ENCODE measurements around the gene MYOM3.

Gene MYOM3

DNA sequence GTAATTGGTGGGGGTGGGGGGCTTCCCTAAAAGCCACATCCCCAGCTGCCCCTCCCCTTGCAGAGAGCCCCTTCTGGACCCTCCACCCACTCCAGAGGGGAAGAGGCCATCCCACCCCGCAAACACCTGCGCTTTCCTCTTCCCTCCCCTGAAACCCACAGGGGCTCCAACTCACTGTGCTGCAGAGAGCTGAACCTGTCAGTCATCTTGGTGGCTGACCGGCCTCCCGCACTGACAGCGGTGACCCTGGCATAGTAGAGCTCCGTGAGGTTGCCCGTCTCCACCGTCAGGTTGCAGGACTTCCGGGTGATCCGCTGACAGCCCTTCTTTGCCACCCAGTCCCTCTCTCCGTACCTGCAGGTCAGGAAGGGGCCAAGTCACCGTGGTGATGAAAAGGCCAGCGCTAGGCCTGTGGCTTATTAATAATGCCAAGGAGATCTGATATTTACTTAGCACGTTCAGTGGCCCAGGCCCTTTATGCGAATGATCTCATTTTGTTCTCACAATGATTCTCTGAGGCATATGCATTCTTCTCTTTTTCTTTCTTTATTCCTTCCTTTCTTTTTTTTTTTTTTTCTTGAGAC lies 25.1 kb upstream of the MYOM3 start:
- Histone ChIP-seq H3K4me1 (ENCODE audit: control insufficient read depth, insufficient read depth, low read length) (0 out of 2 replicates have a peak, but pooled peaks cover 5% of the 10 kb centered on the region), H3K36me3 (ENCODE audit: control insufficient read depth, insufficient read depth, low read length) (no peaks in the 10 kb centered on the region), H3K9ac (ENCODE audit: low read depth, low read length) (no peak overlapping the region), H3K27ac (ENCODE audit: low read depth, low read length) (no peak overlapping the region), H3K9me3 (ENCODE audit: control insufficient read depth, insufficient read depth, low read length) (no peaks in the 10 kb centered on the region), H3K4me3 (ENCODE audit: low read depth, low read length) (no peak overlapping the region), H3K27me3 (ENCODE audit: control insufficient read depth, insufficient read depth, low read length) (no peaks in the 10 kb centered on the region)

GRCh38 chr1:24134376-24134775 lies 22.4 kb upstream of the MYOM3 start:
- H3K27me3 ChIP-seq (ENCODE audit: control insufficient read depth, insufficient read depth, low read length), result no peaks in the 10 kb centered on the region
- H3K9me3 ChIP-seq (ENCODE audit: control insufficient read depth, insufficient read depth, low read length), result 0 out of 2 replicates have a peak, but pooled peaks cover 2% of the 10 kb centered on the region
- no peaks in the 10 kb centered on the region for H3K36me3 ChIP-seq (ENCODE audit: control insufficient read depth, insufficient read depth, low read length)
- H3K9ac ChIP-seq (ENCODE audit: low read depth, low read length), result no peak overlapping the region
- no peak overlapping the region for H3K27ac ChIP-seq (ENCODE audit: low read depth, low read length)
- H3K4me1 ChIP-seq (ENCODE audit: control insufficient read depth, insufficient read depth, low read length), result 0 out of 2 replicates have a peak, but pooled peaks cover 5% of the 10 kb centered on the region
- no peak overlapping the region for H3K4me3 ChIP-seq (ENCODE audit: low read depth, low read length)

- H3K27ac ChIP-seq (ENCODE audit: low read depth, low read length), result no peak overlapping the region
- no peaks in the 10 kb centered on the region for H3K36me3 ChIP-seq (ENCODE audit: control insufficient read depth, insufficient read depth, low read length)
- H3K9ac ChIP-seq (ENCODE audit: low read depth, low read length), result no peak overlapping the region
- H3K4me3 ChIP-seq (ENCODE audit: low read depth, low read length), result no peak overlapping the region
- H3K27me3 ChIP-seq (ENCODE audit: control insufficient read depth, insufficient read depth, low read length), result no peaks in the 10 kb centered on the region
- H3K9me3 ChIP-seq (ENCODE audit: control insufficient read depth, insufficient read depth, low read length), result 0 out of 2 replicates have a peak, but pooled peaks cover 2% of the 10 kb centered on the region
- peaks cover 7% of the 10 kb centered on the region; the same call in 1 of the 2 replicates for H3K4me1 ChIP-seq (ENCODE audit: control insufficient read depth, insufficient read depth, low read length)
These were observed 21.9 kb upstream of the MYOM3 start for GRCh38 chr1:24133819-24134218.

DNA sequence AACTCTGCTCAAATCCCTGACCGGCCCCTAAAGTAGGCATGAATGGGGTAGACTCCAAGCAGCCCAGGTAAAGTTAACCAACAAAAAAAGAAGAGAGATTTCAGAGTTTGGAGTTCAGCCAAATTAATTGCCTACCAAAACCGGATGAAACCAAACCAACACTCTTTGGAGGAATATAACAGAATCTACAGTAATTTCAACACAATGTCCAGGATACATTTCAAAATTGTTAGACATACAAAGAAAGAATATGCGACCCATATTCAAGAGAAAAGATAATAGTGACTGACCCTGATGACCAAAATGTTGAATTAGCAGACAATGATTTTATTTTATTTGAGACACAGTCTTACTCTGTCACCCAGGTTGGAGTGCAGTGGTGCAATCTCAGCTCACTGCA lies 18.4 kb upstream of the MYOM3 start:
- H3K27me3 ChIP-seq (ENCODE audit: control insufficient read depth, insufficient read depth, low read length), result no peaks in the 10 kb centered on the region
- H3K4me3 ChIP-seq (ENCODE audit: low read depth, low read length), result no peak overlapping the region
- no peak overlapping the region for H3K9ac ChIP-seq (ENCODE audit: low read depth, low read length)
- H3K4me1 ChIP-seq (ENCODE audit: control insufficient read depth, insufficient read depth, low read length), result peaks cover 7% of the 10 kb centered on the region; the same call in 1 of the 2 replicates
- no peaks in the 10 kb centered on the region for H3K36me3 ChIP-seq (ENCODE audit: control insufficient read depth, insufficient read depth, low read length)
- H3K27ac ChIP-seq (ENCODE audit: low read depth, low read length), result no peak overlapping the region
- 0 out of 2 replicates have a peak, but pooled peaks cover 2% of the 10 kb centered on the region for H3K9me3 ChIP-seq (ENCODE audit: control insufficient read depth, insufficient read depth, low read length)

DNA sequence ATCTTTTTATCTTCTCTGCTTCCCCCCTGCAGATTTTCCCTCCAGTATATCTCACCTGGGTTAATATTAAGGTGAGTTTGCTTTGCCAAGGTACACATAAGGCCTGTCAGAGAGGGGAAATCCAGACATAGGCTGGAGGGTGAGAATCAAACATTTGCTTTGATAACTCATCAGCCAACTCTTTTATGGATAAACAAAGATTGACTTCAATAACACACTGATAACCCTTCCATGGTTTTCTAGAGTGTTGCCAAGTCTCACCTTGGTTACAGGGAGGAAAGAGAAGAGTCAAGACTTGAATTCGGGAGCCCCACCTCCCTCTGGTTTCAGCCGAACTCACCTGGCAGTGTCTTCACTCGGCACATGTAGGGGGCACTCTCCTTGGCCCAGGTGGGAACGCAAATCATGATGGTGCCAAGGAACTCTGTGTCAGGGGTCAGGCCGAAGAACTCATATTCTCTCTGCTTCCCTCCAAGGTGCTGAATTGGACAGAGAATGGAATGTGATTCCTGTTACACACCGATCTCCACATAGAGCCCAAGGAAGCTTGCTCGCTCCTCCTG lies 15.9 kb upstream of the MYOM3 start:
- Histone ChIP-seq H3K27me3 (ENCODE audit: control insufficient read depth, insufficient read depth, low read length) (no peaks in the 10 kb centered on the region), H3K9ac (ENCODE audit: low read depth, low read length) (no peak overlapping the region), H3K4me3 (ENCODE audit: low read depth, low read length) (no peak overlapping the region), H3K9me3 (ENCODE audit: control insufficient read depth, insufficient read depth, low read length) (0 out of 2 replicates have a peak, but pooled peaks cover 2% of the 10 kb centered on the region), H3K36me3 (ENCODE audit: control insufficient read depth, insufficient read depth, low read length) (no peaks in the 10 kb centered on the region), H3K4me1 (ENCODE audit: control insufficient read depth, insufficient read depth, low read length) (peaks cover 3% of the 10 kb centered on the region; the same call in 1 of the 2 replicates), H3K27ac (ENCODE audit: low read depth, low read length) (no peak overlapping the region)

GRCh38 chr1:24127134-24127800 lies 15.3 kb upstream of the MYOM3 start:
- H3K9me3 ChIP-seq (ENCODE audit: control insufficient read depth, insufficient read depth, low read length), result 0 out of 2 replicates have a peak, but pooled peaks cover 2% of the 10 kb centered on the region
- H3K9ac ChIP-seq (ENCODE audit: low read depth, low read length), result no peak overlapping the region
- H3K27me3 ChIP-seq (ENCODE audit: control insufficient read depth, insufficient read depth, low read length), result no peaks in the 10 kb centered on the region
- no peak overlapping the region for H3K27ac ChIP-seq (ENCODE audit: low read depth, low read length)
- H3K36me3 ChIP-seq (ENCODE audit: control insufficient read depth, insufficient read depth, low read length), result no peaks in the 10 kb centered on the region
- peaks cover 3% of the 10 kb centered on the region; the same call in 1 of the 2 replicates for H3K4me1 ChIP-seq (ENCODE audit: control insufficient read depth, insufficient read depth, low read length)
- no peak overlapping the region for H3K4me3 ChIP-seq (ENCODE audit: low read depth, low read length)

DNA sequence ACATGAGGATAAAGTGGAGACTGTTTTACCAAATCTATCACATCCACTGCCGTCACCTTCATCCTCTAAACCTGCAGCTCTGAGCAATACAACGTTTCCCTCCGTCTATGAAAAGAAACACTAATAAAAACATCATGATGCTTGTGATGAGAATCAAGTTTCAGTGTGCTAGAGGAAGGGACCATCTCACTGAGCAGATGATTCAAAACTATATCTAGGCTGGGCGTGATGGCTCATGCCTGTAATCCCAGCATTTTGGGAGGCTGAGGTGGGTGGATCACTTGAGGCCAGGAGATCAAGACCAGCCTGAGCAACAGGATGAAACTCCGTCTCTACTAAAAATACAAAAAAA lies 14.7 kb upstream of the MYOM3 start:
- peaks cover 3% of the 10 kb centered on the region; the same call in 1 of the 2 replicates for H3K4me1 ChIP-seq (ENCODE audit: control insufficient read depth, insufficient read depth, low read length)
- H3K27me3 ChIP-seq (ENCODE audit: control insufficient read depth, insufficient read depth, low read length), result no peaks in the 10 kb centered on the region
- no peak overlapping the region for H3K27ac ChIP-seq (ENCODE audit: low read depth, low read length)
- H3K4me3 ChIP-seq (ENCODE audit: low read depth, low read length), result no peak overlapping the region
- H3K9ac ChIP-seq (ENCODE audit: low read depth, low read length), result no peak overlapping the region
- 0 out of 2 replicates have a peak, but pooled peaks cover 2% of the 10 kb centered on the region for H3K9me3 ChIP-seq (ENCODE audit: control insufficient read depth, insufficient read depth, low read length)
- H3K36me3 ChIP-seq (ENCODE audit: control insufficient read depth, insufficient read depth, low read length), result no peaks in the 10 kb centered on the region

DNA sequence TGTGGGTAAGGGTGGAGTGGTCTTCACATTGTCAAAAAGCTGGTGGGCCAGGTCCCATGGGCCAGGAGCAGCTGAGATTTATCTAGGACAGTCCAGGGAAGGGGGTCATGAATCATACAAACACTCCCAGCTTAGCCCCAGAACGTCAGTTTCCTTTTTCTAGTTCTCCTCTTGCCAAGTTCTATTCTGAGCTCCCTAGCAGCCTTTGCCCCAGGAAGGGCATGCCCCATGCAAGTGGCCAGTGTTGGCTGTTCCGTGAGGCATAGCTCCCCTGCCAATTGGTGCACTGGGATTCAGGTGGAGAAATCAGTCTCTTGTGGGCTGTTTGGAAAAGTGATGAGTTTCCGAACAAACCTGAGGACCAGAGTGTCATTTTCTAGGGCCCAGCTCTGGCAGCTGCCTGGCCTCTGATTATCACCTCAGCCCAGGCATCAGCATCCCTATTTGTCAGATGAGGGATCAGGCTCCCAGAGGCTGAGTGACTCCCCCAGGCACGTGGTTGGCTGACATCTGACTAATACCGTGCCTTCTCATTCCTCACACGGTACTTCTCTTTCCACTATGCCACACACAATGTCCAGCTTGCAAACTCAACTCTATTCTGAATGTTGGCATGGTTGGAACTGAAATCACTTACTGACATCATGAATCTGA lies 14.2 kb upstream of the MYOM3 start:
- peaks cover 3% of the 10 kb centered on the region; the same call in 1 of the 2 replicates for H3K4me1 ChIP-seq (ENCODE audit: control insufficient read depth, insufficient read depth, low read length)
- H3K27me3 ChIP-seq (ENCODE audit: control insufficient read depth, insufficient read depth, low read length), result no peaks in the 10 kb centered on the region
- no peak overlapping the region for H3K4me3 ChIP-seq (ENCODE audit: low read depth, low read length)
- H3K9me3 ChIP-seq (ENCODE audit: control insufficient read depth, insufficient read depth, low read length), result 0 out of 2 replicates have a peak, but pooled peaks cover 2% of the 10 kb centered on the region
- H3K36me3 ChIP-seq (ENCODE audit: control insufficient read depth, insufficient read depth, low read length), result no peaks in the 10 kb centered on the region
- no peak overlapping the region for H3K9ac ChIP-seq (ENCODE audit: low read depth, low read length)
- H3K27ac ChIP-seq (ENCODE audit: low read depth, low read length), result no peak overlapping the region

DNA sequence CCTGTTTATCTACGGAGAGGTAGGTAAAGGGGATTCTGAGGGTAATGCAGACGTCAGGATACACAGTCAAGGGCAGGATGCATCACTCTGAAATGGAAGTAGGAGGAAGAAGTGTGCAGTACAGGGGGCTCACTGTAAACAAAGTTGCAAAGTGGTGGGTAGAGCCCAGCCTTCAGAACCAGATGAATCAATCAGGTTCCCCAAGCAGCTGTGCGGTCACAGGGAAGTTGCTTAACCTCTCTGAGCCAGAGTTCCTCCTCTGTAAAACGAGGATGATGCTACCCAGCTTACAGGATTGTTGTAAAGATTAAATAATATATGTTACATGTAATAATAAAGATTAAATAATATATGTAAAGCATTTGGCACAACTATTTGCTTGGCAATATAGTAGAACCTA lies 13.5 kb upstream of the MYOM3 start:
- 0 out of 2 replicates have a peak, but pooled peaks cover 2% of the 10 kb centered on the region for H3K9me3 ChIP-seq (ENCODE audit: control insufficient read depth, insufficient read depth, low read length)
- H3K27me3 ChIP-seq (ENCODE audit: control insufficient read depth, insufficient read depth, low read length), result no peaks in the 10 kb centered on the region
- H3K36me3 ChIP-seq (ENCODE audit: control insufficient read depth, insufficient read depth, low read length), result no peaks in the 10 kb centered on the region
- no peak overlapping the region for H3K4me3 ChIP-seq (ENCODE audit: low read depth, low read length)
- H3K27ac ChIP-seq (ENCODE audit: low read depth, low read length), result no peak overlapping the region
- peaks cover 3% of the 10 kb centered on the region; the same call in 1 of the 2 replicates for H3K4me1 ChIP-seq (ENCODE audit: control insufficient read depth, insufficient read depth, low read length)
- no peak overlapping the region for H3K9ac ChIP-seq (ENCODE audit: low read depth, low read length)

- Histone ChIP-seq H3K27ac (ENCODE audit: low read depth, low read length) (no peak overlapping the region), H3K9me3 (ENCODE audit: control insufficient read depth, insufficient read depth, low read length) (no peaks in the 10 kb centered on the region), H3K4me3 (ENCODE audit: low read depth, low read length) (no peak overlapping the region), H3K27me3 (ENCODE audit: control insufficient read depth, insufficient read depth, low read length) (no peaks in the 10 kb centered on the region), H3K4me1 (ENCODE audit: control insufficient read depth, insufficient read depth, low read length) (peaks cover 3% of the 10 kb centered on the region; the same call in 1 of the 2 replicates), H3K9ac (ENCODE audit: low read depth, low read length) (no peak overlapping the region), H3K36me3 (ENCODE audit: control insufficient read depth, insufficient read depth, low read length) (no peaks in the 10 kb centered on the region)
These were observed 13.0 kb upstream of the MYOM3 start for GRCh38 chr1:24124980-24125379.

All from HUES48 (cell line).